SK-N-SH (cell line): ENCODE measurements around the gene FAM234A. TPM values are rescaled to one million over a fixed set of nuclear protein-coding genes. Genes with fewer than 3 reads are reported as not detected.

Experiments used
- CTCF ChIA-PET: fragments of 300-600, 350-600 bp; formaldehyde crosslinking; extraction: SDS; loops from one replicate; lab custom pipeline; 2021; lab: Yijun Ruan, JAX
- POLR2A ChIA-PET: fragments of 350-600 bp; sonication (Branson Sonifier 250); formaldehyde crosslinking; extraction: SDS; loops from one replicate; lab custom pipeline; 2020; ENCODE audit warnings: antibody characterized with exemption, inconsistent platforms; lab: Yijun Ruan, JAX
- DNase-seq: peaks from one replicate; pipeline ENCODE4 v3.0.0; 2012
- H2AFZ ChIP-seq: fragments of 200-600 bp; sonication (generic); 2 replicates; pipeline ENCODE4 v1.8.1; 2016; ENCODE audit warnings: antibody characterized with exemption, mild to moderate bottlenecking, low read depth
- H3F3A ChIP-seq: fragments of 200-600 bp; sonication (generic); replicated peaks from 2 replicates; pipeline ENCODE3; 2016; ENCODE audit warnings: antibody characterized with exemption, mild to moderate bottlenecking; ENCODE audit not compliant: insufficient read depth
- H3K27ac ChIP-seq, 2 experiments: fragments of 200-500 bp in 1 of 2; fragments of 200-600 bp in 1 of 2; sonication (Bioruptor generic) in 1 of 2; sonication (generic), shearing (Covaris generic) in 1 of 2; 2 replicates each; pipeline versions ENCODE4 v1.5.1 to v1.6.1; 2014 to 2016; ENCODE audit warnings: low read depth in 2 of 2, inconsistent platforms in 1 of 2, low read length in 1 of 2, mild to moderate bottlenecking in 1 of 2, mixed read lengths in 1 of 2
- H3K27me3 ChIP-seq: fragments of 200-600 bp; sonication (generic), shearing (Covaris generic); 2 replicates; pipeline ENCODE4 v1.6.1; 2016; ENCODE audit warnings: mixed run types; ENCODE audit not compliant: insufficient read depth
- H3K36me3 ChIP-seq, 2 experiments: fragments of 200-500 bp in 1 of 2; fragments of 200-600 bp in 1 of 2; sonication (Bioruptor generic) in 1 of 2; sonication (generic) in 1 of 2; replicated peaks in 1 of 2; 2 replicates each; pipeline versions ENCODE3 to v1.5.1; 2014 to 2016; ENCODE audit warnings: low read length in 1 of 2, mild to moderate bottlenecking in 1 of 2; ENCODE audit not compliant: insufficient read depth in 2 of 2, control insufficient read depth in 1 of 2
- H3K4me1 ChIP-seq, 2 experiments: fragments of 200-500 bp in 1 of 2; fragments of 200-600 bp in 1 of 2; sonication (Bioruptor generic) in 1 of 2; sonication (generic), shearing (Covaris generic) in 1 of 2; 2 replicates each; pipeline versions ENCODE4 v1.5.1 to v1.6.1; 2014 to 2016; ENCODE audit warnings: low read depth in 1 of 2, low read length in 1 of 2, mixed run types in 1 of 2; ENCODE audit not compliant: insufficient read depth in 2 of 2, control insufficient read depth in 1 of 2
- H3K4me2 ChIP-seq: fragments of 200-600 bp; sonication (generic), shearing (Covaris generic); 2 replicates; pipeline ENCODE4 v1.6.1; 2017; ENCODE audit warnings: mixed run types
- H3K4me3 ChIP-seq, 2 experiments: fragments of 200-500 bp in 1 of 2; fragments of 200-600 bp in 1 of 2; sonication (Bioruptor generic) in 1 of 2; sonication (generic), shearing (Covaris generic) in 1 of 2; 2 replicates each; pipeline versions ENCODE4 v1.5.1 to v1.8.1; 2014 to 2016; ENCODE audit warnings: low read depth in 2 of 2, inconsistent platforms in 1 of 2, low read length in 1 of 2, mild to moderate bottlenecking in 1 of 2, mixed read lengths in 1 of 2, moderate library complexity in 1 of 2
- H3K79me2 ChIP-seq: fragments of 200-600 bp; sonication (generic); 2 replicates; pipeline ENCODE4 v1.8.1; 2017; ENCODE audit warnings: mild to moderate bottlenecking; ENCODE audit not compliant: insufficient read depth
- H3K9ac ChIP-seq: fragments of 200-600 bp; sonication (generic); 2 replicates; pipeline ENCODE4 v1.6.1; 2017; ENCODE audit warnings: mixed run types
- H3K9me2 ChIP-seq: fragments of 200-600 bp; sonication (generic); 2 replicates; pipeline ENCODE4 v1.6.1; 2017; ENCODE audit warnings: mixed run types
- H3K9me3 ChIP-seq: fragments of 200-600 bp; sonication (generic); 2 replicates; pipeline ENCODE4 v1.6.1; 2017; ENCODE audit warnings: mixed run types, mild to moderate bottlenecking, moderate library complexity
- H4K20me1 ChIP-seq: fragments of 200-600 bp; sonication (generic); 2 replicates; pipeline ENCODE4 v1.6.1; 2017; ENCODE audit warnings: mild to moderate bottlenecking, mixed run types; ENCODE audit not compliant: insufficient read depth
- CTCF ChIP-seq: fragments of 200-600 bp; sonication (generic); IDR thresholded peaks from 2 replicates; pipeline ENCODE4 v1.6.1; 2017; ENCODE audit warnings: antibody characterized with exemption, mild to moderate bottlenecking, moderate library complexity
- ELF1 ChIP-seq: IDR thresholded peaks from 2 replicates; pipeline ENCODE4 v1.4.0; 2012
- EP300 ChIP-seq, 2 experiments: IDR thresholded peaks; 2 replicates each; pipeline versions ENCODE4 v1.4.0 to v1.6.1; 2012; ENCODE audit warnings: borderline replicate concordance in 1 of 2, low read depth in 1 of 2, low read length in 1 of 2
- EZH2phosphoT487 ChIP-seq: fragments of 200-600 bp; sonication (generic); IDR thresholded peaks from 2 replicates; pipeline ENCODE4 v1.6.1; 2017; ENCODE audit warnings: low read depth, mixed run types, mild to moderate bottlenecking, antibody characterized with exemption, moderate library complexity, borderline replicate concordance
- FOSL2 ChIP-seq: IDR thresholded peaks from 2 replicates; pipeline ENCODE4 v1.4.0; 2012; ENCODE audit warnings: low read depth, mild to moderate bottlenecking, moderate library complexity, borderline replicate concordance
- GATA2 ChIP-seq: sonication (generic); formaldehyde crosslinking; IDR thresholded peaks from 2 replicates; pipeline ENCODE4 v1.5.0; 2020; ENCODE audit warnings: mild to moderate bottlenecking, missing genetic modification reagents
- IRF3 ChIP-seq: fragments of 150-350 bp; IDR thresholded peaks from 2 replicates; pipeline ENCODE4 v1.6.1; 2016; ENCODE audit warnings: mild to moderate bottlenecking, low read depth, low read length
- MEF2A ChIP-seq: IDR thresholded peaks from 2 replicates; pipeline ENCODE4 v1.4.0; 2012; ENCODE audit warnings: low read depth, borderline replicate concordance
- MXI1 ChIP-seq: IDR thresholded peaks from 2 replicates; pipeline ENCODE4 v1.6.1; 2012; ENCODE audit warnings: mild to moderate bottlenecking, low read depth, low read length, improper control_type of control experiment
- NFIC ChIP-seq: IDR thresholded peaks from 2 replicates; pipeline ENCODE4 v1.4.0; 2012; ENCODE audit warnings: borderline replicate concordance
- NRF1 ChIP-seq: IDR thresholded peaks from 2 replicates; pipeline ENCODE4 v1.6.1; 2012; ENCODE audit warnings: low read depth, mild to moderate bottlenecking, low read length
- PBX3 ChIP-seq: IDR thresholded peaks from 2 replicates; pipeline ENCODE4; 2012
- POLR2AphosphoS5 ChIP-seq: IDR thresholded peaks from 2 replicates; pipeline ENCODE4 v1.6.1; 2012; ENCODE audit warnings: low read depth, low read length
- REST ChIP-seq: IDR thresholded peaks from 2 replicates; pipeline ENCODE4 v1.6.1; 2012; ENCODE audit warnings: mild to moderate bottlenecking, low read depth, low read length, moderate library complexity
- SIN3A ChIP-seq: IDR thresholded peaks from 2 replicates; pipeline ENCODE4 v1.6.1; 2012; ENCODE audit warnings: low read depth, mild to moderate bottlenecking, low read length, moderate library complexity, borderline replicate concordance
- SMC3 ChIP-seq: IDR thresholded peaks from 2 replicates; pipeline ENCODE4 v1.6.1; 2012; ENCODE audit warnings: low read depth, low read length, improper control_type of control experiment
- USF2 ChIP-seq: fragments of 150-350 bp; IDR thresholded peaks from 2 replicates; pipeline ENCODE4 v1.6.1; 2017; ENCODE audit warnings: antibody characterized with exemption, low read length, low read depth, borderline replicate concordance
- YY1 ChIP-seq: IDR thresholded peaks from 2 replicates; pipeline ENCODE4 v1.4.0; 2012; ENCODE audit warnings: low read depth, mild to moderate bottlenecking
- WGBS: methylation state at CpG from one replicate; pipeline ENCODE4 v1.1.6; 2017; ENCODE audit warnings: low lambda C conversion rate; 5-methylcytosine and 5-hydroxymethylcytosine counted together
- polyA plus RNA-seq, 3 experiments: library from polyadenylated mRNA; depleted of rRNA; stranded (reverse); fragments of >200 nt; gene quantifications; 2 replicates each; pipeline ENCODE4 v1.2.3, GENCODE V29; 2012

Gene FAM234A
- polyA plus RNA-seq, 1 of the 3 experiments (the other 2 are of a cell fraction), result 126 TPM

- Histone ChIP-seq H3K79me2 (no peaks in the 10 kb centered on the region), H3K27me3 (no peaks in the 10 kb centered on the region), H3K9me3 (no peaks in the 10 kb centered on the region), H4K20me1 (no peaks in the 10 kb centered on the region), H3F3A (no peaks in the 10 kb centered on the region), H3K9ac (no peak overlapping the region), H3K4me3 (no peak overlapping the region), H3K9me2 (no peaks in the 10 kb centered on the region), H3K27ac (no peak overlapping the region), H3K4me2 (no peak overlapping the region), H3K4me1 (no peaks in the 10 kb centered on the region; a peak in 1 of 4 replicates), H3K36me3 (peaks cover 11 to 13% of the 10 kb centered on the region in 2 experiments), H2AFZ (no peak overlapping the region)
- TF ChIP-seq POLR2AphosphoS5 (no peak), SIN3A (no peak), CTCF (no peak), FOSL2 (no peak), EP300 (IDR thresholded peaks at IDR 0.05; ENCODE audit: borderline replicate concordance in 1 of 2, low read depth in 1 of 2, low read length in 1 of 2) (no peak), SMC3 (no peak), ELF1 (no peak), GATA2 (no peak), IRF3 (no peak), NFIC (no peak), MXI1 (no peak), MEF2A (no peak), USF2 (no peak), NRF1 (no peak), EZH2phosphoT487 (no peak), YY1 (no peak), REST (no peak), PBX3 (no peak)
- 97% methylated on average over 6 of the region's 6 CpGs for WGBS
- DNase-seq, result no peak
- ChIA-PET POLR2A (no interaction called here), CTCF (interaction anchor here (1.0 to 2.6 kb wide), 3 partner anchors 10 to 25 kb away, joined by 3 to 5 read pairs (median 4); partner anchors contain the start of gene LUC7L)
Observed at GRCh38 chr16:253833-254232, 19.2 kb downstream of the FAM234A start.
